K562 (cell line): Measurements from ENCODE around the gene ARHGAP24. TPM values are rescaled to one million over a fixed set of nuclear protein-coding genes. Genes with fewer than 3 reads are reported as not detected.

Experiments used
- BMI1 ChIP-seq: fragments of 150-350 bp; IDR thresholded peaks from 2 replicates; pipeline ENCODE4 v1.6.1; 2014; ENCODE audit warnings: low read length
- CTBP1 ChIP-seq: fragments of 450-650 bp; IDR thresholded peaks from 2 replicates; pipeline ENCODE4 v1.6.1; 2016; ENCODE audit warnings: borderline replicate concordance
- FOXP1 ChIP-seq: sonication (generic); formaldehyde crosslinking; IDR thresholded peaks from 2 replicates; pipeline ENCODE4 v1.8.0; 2022; ENCODE audit warnings: mild to moderate bottlenecking, missing genetic modification reagents
- HLTF ChIP-seq: fragments of 450-650 bp; IDR thresholded peaks from 2 replicates; pipeline ENCODE4 v1.6.1; 2016
- HMG20B ChIP-seq: fragments of 250-450 bp; sonication (Bioruptor Pico); IDR thresholded peaks from 2 replicates; pipeline ENCODE4 v1.5.0; 2021; ENCODE audit warnings: mild to moderate bottlenecking
- IFI16 ChIP-seq: fragments of 250-450 bp; sonication (Bioruptor Pico); IDR thresholded peaks from 2 replicates; pipeline ENCODE4 v2.1.2; 2022; ENCODE audit warnings: mild to moderate bottlenecking, inconsistent platforms
- KAT7 ChIP-seq: sonication (generic); formaldehyde crosslinking; IDR thresholded peaks from 2 replicates; pipeline ENCODE4 v1.8.0; 2022; ENCODE audit warnings: missing genetic modification reagents, mild to moderate bottlenecking, borderline replicate concordance
- KLF10 ChIP-seq: fragments of 250-450 bp; sonication (Bioruptor Pico); IDR thresholded peaks from 2 replicates; pipeline ENCODE4 v1.6.1; 2021; ENCODE audit warnings: matching md5 sums
- KLF16 ChIP-seq: IDR thresholded peaks from 2 replicates; pipeline ENCODE4 v1.6.1; 2016; ENCODE audit warnings: antibody characterized with exemption
- MBD2 ChIP-seq: sonication (generic); IDR thresholded peaks from 2 replicates; pipeline ENCODE4 v1.6.1; 2016; ENCODE audit warnings: low read depth, borderline replicate concordance
- MED1 ChIP-seq: sonication (generic); formaldehyde crosslinking; IDR thresholded peaks from 2 replicates; pipeline ENCODE4 v1.8.1; 2023; ENCODE audit warnings: missing genetic modification reagents, borderline replicate concordance
- NEUROD1 ChIP-seq: fragments of 150-350 bp; IDR thresholded peaks from 2 replicates; pipeline ENCODE4 v1.6.1; 2014; ENCODE audit warnings: borderline replicate concordance, low read length, low read depth; ENCODE audit not compliant: partially characterized antibody
- RBM15 ChIP-seq: fragments of 200-400 bp; formaldehyde crosslinking; IDR thresholded peaks from 2 replicates; pipeline ENCODE4 v1.6.1; 2018; ENCODE audit warnings: mild to moderate bottlenecking, low read length, moderate library complexity; ENCODE audit not compliant: insufficient read depth
- XRCC3 ChIP-seq: fragments of 450-650 bp; IDR thresholded peaks from 2 replicates; pipeline ENCODE4 v1.6.1; 2017; ENCODE audit warnings: mild to moderate bottlenecking, moderate library complexity
- polyA plus RNA-seq, 8 experiments: library from polyadenylated mRNA; depleted of rRNA in 4 of 8; stranded (reverse) in 5 of 8; unstranded in 3 of 8; fragments of >200 nt; fragmentation: Nextera tagmentation in 2 of 8; fragmentation: Illumina TruSeq in 1 of 8; extraction: Ambion mirVana in 2 of 8; extraction: Trizol in 1 of 8; gene quantifications; 2 replicates each; pipeline versions ENCODE4 v1.2.1 to v1.2.3, GENCODE V29; 2011 to 2014; ENCODE audit warnings: inconsistent platforms in 1 of 8, missing spikeins in 1 of 8
- total RNA-seq, 7 experiments: library from RNA; depleted of rRNA in 6 of 7; stranded (reverse); fragments of >200 nt in 6 of 7; fragmentation: Illumina TruSeq in 2 of 7; extraction: Trizol in 2 of 7; gene quantifications; 2 replicates each; pipeline versions ENCODE4 v1.2.1 to v1.2.3, GENCODE V29; 2011 to 2021; ENCODE audit warnings: low replicate concordance in 1 of 7
- TF ChIP-seq, protein P1 (sequence below): sonication (generic); formaldehyde crosslinking; IDR thresholded peaks from 2 replicates; pipeline ENCODE4 v1.8.1; 2023; ENCODE audit warnings: mild to moderate bottlenecking, missing genetic modification reagents
- TF ChIP-seq, protein P2 (sequence below), 2 experiments: fragments of 200-800 bp in 1 of 2; sonication (Bioruptor generic) in 1 of 2; sonication (generic) in 1 of 2; formaldehyde crosslinking in 1 of 2; IDR thresholded peaks in 1 of 2; conservative IDR thresholded peaks in 1 of 2; 2 replicates each; pipeline versions ENCODE4 v1.5.0 to v1.6.1; 2016 to 2020; ENCODE audit warnings: missing compliant biosample characterization in 1 of 2, missing genetic modification characterization in 1 of 2, missing genetic modification reagents in 1 of 2
- TF ChIP-seq, protein P3 (sequence below): fragments of 450-650 bp; formaldehyde crosslinking; IDR thresholded peaks from 2 replicates; pipeline ENCODE4 v1.4.0; 2022; ENCODE audit warnings: missing genetic modification characterization
- TF ChIP-seq, protein P4 (sequence below): fragments of 450-650 bp; IDR thresholded peaks from 2 replicates; pipeline ENCODE4 v1.6.1; 2016
- TF ChIP-seq, protein P5 (sequence below): fragments of 450-650 bp; IDR thresholded peaks from 2 replicates; pipeline ENCODE4 v1.6.1; 2016; ENCODE audit warnings: mild to moderate bottlenecking

Gene ARHGAP24
- total and polyA plus RNA-seq, 9 of the 15 experiments (the other 6 are each of a cell fraction or from before 2014, with no cell fraction given): 8.0 to 22.6 (median 14.0) TPM

DNA sequence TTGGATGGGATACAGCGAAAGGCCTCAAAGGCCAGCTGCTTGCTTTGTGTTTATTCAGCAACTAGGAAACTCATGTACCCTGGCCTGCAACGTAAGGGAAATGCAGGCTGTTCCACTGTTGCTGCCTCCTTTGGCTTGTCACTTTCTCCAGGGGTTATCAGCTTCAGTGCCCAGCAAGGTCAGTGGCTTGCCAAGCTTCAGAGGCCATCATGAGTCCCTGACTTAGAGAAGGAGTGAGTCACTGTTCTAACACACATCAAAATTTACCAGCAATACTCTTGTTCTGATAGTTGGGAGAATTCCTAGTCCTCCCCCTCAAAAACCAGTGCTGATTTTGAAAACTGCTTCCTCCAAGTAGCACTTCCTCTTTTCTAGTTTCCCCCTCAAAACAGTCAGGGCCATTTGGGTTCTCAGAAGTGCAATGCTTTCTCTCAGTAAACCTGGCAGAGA, 250.8 kb downstream of the ARHGAP24 start (continued):
- TF ChIP-seq, protein P1, sequence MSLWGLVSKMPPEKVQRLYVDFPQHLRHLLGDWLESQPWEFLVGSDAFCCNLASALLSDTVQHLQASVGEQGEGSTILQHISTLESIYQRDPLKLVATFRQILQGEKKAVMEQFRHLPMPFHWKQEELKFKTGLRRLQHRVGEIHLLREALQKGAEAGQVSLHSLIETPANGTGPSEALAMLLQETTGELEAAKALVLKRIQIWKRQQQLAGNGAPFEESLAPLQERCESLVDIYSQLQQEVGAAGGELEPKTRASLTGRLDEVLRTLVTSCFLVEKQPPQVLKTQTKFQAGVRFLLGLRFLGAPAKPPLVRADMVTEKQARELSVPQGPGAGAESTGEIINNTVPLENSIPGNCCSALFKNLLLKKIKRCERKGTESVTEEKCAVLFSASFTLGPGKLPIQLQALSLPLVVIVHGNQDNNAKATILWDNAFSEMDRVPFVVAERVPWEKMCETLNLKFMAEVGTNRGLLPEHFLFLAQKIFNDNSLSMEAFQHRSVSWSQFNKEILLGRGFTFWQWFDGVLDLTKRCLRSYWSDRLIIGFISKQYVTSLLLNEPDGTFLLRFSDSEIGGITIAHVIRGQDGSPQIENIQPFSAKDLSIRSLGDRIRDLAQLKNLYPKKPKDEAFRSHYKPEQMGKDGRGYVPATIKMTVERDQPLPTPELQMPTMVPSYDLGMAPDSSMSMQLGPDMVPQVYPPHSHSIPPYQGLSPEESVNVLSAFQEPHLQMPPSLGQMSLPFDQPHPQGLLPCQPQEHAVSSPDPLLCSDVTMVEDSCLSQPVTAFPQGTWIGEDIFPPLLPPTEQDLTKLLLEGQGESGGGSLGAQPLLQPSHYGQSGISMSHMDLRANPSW (CRISPR knock-in tag): no peak
- no peak for TF ChIP-seq MED1 (CRISPR knock-in tag)
- TF ChIP-seq NEUROD1: peak; percentile 17
- no peak for TF ChIP-seq KLF10 (CRISPR knock-in tag)
- TF ChIP-seq, protein P2, sequence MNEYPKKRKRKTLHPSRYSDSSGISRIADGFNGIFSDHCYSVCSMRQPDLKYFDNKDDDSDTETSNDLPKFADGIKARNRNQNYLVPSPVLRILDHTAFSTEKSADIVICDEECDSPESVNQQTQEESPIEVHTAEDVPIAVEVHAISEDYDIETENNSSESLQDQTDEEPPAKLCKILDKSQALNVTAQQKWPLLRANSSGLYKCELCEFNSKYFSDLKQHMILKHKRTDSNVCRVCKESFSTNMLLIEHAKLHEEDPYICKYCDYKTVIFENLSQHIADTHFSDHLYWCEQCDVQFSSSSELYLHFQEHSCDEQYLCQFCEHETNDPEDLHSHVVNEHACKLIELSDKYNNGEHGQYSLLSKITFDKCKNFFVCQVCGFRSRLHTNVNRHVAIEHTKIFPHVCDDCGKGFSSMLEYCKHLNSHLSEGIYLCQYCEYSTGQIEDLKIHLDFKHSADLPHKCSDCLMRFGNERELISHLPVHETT (CRISPR knock-in tag; conservative IDR thresholded peaks at IDR 0.05 in 1 of 2, IDR thresholded peaks at IDR 0.05 in 1 of 2): no peak
- TF ChIP-seq, protein P3, sequence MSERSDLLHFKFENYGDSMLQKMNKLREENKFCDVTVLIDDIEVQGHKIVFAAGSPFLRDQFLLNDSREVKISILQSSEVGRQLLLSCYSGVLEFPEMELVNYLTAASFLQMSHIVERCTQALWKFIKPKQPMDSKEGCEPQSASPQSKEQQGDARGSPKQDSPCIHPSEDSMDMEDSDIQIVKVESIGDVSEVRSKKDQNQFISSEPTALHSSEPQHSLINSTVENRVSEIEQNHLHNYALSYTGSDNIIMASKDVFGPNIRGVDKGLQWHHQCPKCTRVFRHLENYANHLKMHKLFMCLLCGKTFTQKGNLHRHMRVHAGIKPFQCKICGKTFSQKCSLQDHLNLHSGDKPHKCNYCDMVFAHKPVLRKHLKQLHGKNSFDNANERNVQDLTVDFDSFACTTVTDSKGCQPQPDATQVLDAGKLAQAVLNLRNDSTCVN (CRISPR knock-in tag): no peak
- TF ChIP-seq BMI1: no peak
- peak; percentile 18; the same call in 1 of the 2 replicates for TF ChIP-seq CTBP1
- TF ChIP-seq FOXP1 (CRISPR knock-in tag): no peak
- TF ChIP-seq XRCC3: no peak
- TF ChIP-seq, protein P4, sequence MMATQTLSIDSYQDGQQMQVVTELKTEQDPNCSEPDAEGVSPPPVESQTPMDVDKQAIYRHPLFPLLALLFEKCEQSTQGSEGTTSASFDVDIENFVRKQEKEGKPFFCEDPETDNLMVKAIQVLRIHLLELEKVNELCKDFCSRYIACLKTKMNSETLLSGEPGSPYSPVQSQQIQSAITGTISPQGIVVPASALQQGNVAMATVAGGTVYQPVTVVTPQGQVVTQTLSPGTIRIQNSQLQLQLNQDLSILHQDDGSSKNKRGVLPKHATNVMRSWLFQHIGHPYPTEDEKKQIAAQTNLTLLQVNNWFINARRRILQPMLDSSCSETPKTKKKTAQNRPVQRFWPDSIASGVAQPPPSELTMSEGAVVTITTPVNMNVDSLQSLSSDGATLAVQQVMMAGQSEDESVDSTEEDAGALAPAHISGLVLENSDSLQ: no peak
- TF ChIP-seq RBM15: no peak
- TF ChIP-seq KAT7 (CRISPR knock-in tag): no peak
- no peak for TF ChIP-seq HMG20B (CRISPR knock-in tag)
- TF ChIP-seq IFI16 (CRISPR knock-in tag): no peak
- no peak for TF ChIP-seq HLTF
- TF ChIP-seq KLF16: no peak
- TF ChIP-seq, protein P5, sequence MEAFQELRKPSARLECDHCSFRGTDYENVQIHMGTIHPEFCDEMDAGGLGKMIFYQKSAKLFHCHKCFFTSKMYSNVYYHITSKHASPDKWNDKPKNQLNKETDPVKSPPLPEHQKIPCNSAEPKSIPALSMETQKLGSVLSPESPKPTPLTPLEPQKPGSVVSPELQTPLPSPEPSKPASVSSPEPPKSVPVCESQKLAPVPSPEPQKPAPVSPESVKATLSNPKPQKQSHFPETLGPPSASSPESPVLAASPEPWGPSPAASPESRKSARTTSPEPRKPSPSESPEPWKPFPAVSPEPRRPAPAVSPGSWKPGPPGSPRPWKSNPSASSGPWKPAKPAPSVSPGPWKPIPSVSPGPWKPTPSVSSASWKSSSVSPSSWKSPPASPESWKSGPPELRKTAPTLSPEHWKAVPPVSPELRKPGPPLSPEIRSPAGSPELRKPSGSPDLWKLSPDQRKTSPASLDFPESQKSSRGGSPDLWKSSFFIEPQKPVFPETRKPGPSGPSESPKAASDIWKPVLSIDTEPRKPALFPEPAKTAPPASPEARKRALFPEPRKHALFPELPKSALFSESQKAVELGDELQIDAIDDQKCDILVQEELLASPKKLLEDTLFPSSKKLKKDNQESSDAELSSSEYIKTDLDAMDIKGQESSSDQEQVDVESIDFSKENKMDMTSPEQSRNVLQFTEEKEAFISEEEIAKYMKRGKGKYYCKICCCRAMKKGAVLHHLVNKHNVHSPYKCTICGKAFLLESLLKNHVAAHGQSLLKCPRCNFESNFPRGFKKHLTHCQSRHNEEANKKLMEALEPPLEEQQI: no peak
- TF ChIP-seq MBD2: 0 out of 2 replicates have a peak, but pooled peaks have one; percentile 30
